22Rv1 (cell line): Measurements from ENCODE around the gene MCM3AP.

ENCODE experiments used
- CTCF ChIP-seq: fragments of 450-650 bp; IDR thresholded peaks from 2 replicates; pipeline ENCODE4 v1.5.1; 2017; ENCODE audit warnings: mild to moderate bottlenecking
- ZFX ChIP-seq: fragments of 450-650 bp; IDR thresholded peaks from 2 replicates; pipeline ENCODE4 v1.6.1; 2017; ENCODE audit warnings: antibody characterized with exemption, borderline replicate concordance

- TF ChIP-seq CTCF (no peak), ZFX (no peak)
These were observed 94.1 kb downstream of the MCM3AP start for GRCh38 chr21:46191257-46191685.
